ENCODE data around the gene AFF3. TPM values are rescaled to one million over a fixed set of nuclear protein-coding genes. Genes with fewer than 3 reads are reported as not detected.

The AFF3 gene
- total and polyA plus RNA-seq, 4 donors, result 0.48 to 5.3 (median 2.3) TPM

DNA sequence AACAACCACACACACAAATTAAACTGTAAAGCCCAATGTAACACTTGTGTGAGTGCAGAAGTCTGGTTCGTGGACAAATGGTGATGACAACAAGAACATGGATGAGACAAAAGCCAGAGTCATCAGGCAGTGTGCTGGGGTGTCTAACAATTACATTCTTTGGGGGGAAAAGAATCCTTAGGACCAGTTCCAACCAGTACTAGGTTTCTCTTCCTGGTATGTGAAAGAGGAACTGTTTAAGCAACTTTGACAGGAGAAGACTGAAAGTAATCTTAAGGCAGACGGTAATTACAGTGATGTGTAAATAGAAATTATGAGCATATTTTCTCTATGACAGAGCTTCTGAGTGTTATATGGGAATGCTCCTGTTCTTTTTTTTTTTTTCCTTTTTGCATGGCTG is 133.4 kb downstream of the AFF3 start:
- 75% methylated on average over 2 of the region's 2 CpGs for WGBS
- TF ChIP-seq JUND (IDR thresholded peaks at IDR 0.05) (no peak), HNF4A (conservative IDR thresholded peaks at IDR 0.05) (no peak), RXRA (IDR thresholded peaks at IDR 0.05) (no peak), FOXA1 (IDR thresholded peaks at IDR 0.05) (no peak), GABPA (IDR thresholded peaks at IDR 0.05 in 1 of 2, conservative IDR thresholded peaks at IDR 0.05 in 1 of 2) (no peak), YY1 (IDR thresholded peaks at IDR 0.05) (no peak)
- TF ChIP-seq, protein P1, sequence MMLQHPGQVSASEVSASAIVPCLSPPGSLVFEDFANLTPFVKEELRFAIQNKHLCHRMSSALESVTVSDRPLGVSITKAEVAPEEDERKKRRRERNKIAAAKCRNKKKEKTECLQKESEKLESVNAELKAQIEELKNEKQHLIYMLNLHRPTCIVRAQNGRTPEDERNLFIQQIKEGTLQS (IDR thresholded peaks at IDR 0.05), result no peak
- TF ChIP-seq, protein P2, sequence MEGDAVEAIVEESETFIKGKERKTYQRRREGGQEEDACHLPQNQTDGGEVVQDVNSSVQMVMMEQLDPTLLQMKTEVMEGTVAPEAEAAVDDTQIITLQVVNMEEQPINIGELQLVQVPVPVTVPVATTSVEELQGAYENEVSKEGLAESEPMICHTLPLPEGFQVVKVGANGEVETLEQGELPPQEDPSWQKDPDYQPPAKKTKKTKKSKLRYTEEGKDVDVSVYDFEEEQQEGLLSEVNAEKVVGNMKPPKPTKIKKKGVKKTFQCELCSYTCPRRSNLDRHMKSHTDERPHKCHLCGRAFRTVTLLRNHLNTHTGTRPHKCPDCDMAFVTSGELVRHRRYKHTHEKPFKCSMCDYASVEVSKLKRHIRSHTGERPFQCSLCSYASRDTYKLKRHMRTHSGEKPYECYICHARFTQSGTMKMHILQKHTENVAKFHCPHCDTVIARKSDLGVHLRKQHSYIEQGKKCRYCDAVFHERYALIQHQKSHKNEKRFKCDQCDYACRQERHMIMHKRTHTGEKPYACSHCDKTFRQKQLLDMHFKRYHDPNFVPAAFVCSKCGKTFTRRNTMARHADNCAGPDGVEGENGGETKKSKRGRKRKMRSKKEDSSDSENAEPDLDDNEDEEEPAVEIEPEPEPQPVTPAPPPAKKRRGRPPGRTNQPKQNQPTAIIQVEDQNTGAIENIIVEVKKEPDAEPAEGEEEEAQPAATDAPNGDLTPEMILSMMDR (IDR thresholded peaks at IDR 0.05; ENCODE audit: low read depth, low read length, missing input control), result no peak
- TF ChIP-seq, protein P3, sequence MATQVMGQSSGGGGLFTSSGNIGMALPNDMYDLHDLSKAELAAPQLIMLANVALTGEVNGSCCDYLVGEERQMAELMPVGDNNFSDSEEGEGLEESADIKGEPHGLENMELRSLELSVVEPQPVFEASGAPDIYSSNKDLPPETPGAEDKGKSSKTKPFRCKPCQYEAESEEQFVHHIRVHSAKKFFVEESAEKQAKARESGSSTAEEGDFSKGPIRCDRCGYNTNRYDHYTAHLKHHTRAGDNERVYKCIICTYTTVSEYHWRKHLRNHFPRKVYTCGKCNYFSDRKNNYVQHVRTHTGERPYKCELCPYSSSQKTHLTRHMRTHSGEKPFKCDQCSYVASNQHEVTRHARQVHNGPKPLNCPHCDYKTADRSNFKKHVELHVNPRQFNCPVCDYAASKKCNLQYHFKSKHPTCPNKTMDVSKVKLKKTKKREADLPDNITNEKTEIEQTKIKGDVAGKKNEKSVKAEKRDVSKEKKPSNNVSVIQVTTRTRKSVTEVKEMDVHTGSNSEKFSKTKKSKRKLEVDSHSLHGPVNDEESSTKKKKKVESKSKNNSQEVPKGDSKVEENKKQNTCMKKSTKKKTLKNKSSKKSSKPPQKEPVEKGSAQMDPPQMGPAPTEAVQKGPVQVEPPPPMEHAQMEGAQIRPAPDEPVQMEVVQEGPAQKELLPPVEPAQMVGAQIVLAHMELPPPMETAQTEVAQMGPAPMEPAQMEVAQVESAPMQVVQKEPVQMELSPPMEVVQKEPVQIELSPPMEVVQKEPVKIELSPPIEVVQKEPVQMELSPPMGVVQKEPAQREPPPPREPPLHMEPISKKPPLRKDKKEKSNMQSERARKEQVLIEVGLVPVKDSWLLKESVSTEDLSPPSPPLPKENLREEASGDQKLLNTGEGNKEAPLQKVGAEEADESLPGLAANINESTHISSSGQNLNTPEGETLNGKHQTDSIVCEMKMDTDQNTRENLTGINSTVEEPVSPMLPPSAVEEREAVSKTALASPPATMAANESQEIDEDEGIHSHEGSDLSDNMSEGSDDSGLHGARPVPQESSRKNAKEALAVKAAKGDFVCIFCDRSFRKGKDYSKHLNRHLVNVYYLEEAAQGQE (IDR thresholded peaks at IDR 0.05), result no peak
- TF ChIP-seq, protein P4, sequence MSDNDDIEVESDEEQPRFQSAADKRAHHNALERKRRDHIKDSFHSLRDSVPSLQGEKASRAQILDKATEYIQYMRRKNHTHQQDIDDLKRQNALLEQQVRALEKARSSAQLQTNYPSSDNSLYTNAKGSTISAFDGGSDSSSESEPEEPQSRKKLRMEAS (IDR thresholded peaks at IDR 0.05), result no peak
- Histone ChIP-seq H3K4me1 (ENCODE audit: control insufficient read depth in 4 of 4, insufficient read depth in 4 of 4, low read length in 3 of 4) (peaks cover 0 to 1% (median 0%) of the 10 kb centered on the region in 4 donors), H3K27me3 (ENCODE audit: control insufficient read depth in 4 of 4, insufficient read depth in 4 of 4, low read length in 3 of 4) (no peaks in the 10 kb centered on the region), H3K36me3 (ENCODE audit: control insufficient read depth in 4 of 4, insufficient read depth in 3 of 4, low read depth in 1 of 4, low read length in 3 of 4) (no peaks in the 10 kb centered on the region), H3K9ac (ENCODE audit: low read depth in 1 of 2, low read length in 2 of 2) (no peak overlapping the region), H3K9me3 (ENCODE audit: control insufficient read depth in 4 of 4, low read length in 3 of 4) (no peaks in the 10 kb centered on the region), H3K4me3 (ENCODE audit: low read depth in 1 of 3, low read length in 3 of 3) (no peak overlapping the region), H3K27ac (ENCODE audit: low read depth in 1 of 2, low read length in 2 of 2) (no peak overlapping the region)
- DNase-seq (ENCODE audit: low spot score), result no peak

DNA sequence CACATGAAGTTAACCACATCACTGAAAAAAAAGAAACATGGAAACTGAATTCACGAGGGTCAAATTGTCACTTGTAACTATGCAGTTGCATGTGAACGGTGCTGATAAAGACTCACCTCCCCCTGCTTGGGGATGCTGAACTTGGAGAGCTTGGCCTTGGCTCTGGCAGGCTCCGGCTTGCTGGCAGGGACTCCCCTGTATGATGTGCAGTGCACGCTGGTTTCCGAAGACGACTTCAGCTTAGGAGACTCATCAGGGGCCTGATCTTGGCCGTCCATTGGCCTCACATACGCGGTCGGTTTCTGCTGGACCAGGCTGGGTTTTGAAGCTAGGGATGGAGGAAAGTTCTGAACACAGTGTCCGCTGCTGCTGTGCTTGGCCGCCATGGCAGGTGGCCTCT is 135.9 kb downstream of the AFF3 start:
- H3K36me3 ChIP-seq (ENCODE audit: control insufficient read depth in 4 of 4, insufficient read depth in 3 of 4, low read depth in 1 of 4, low read length in 3 of 4), result no peaks in the 10 kb centered on the region
- no peaks in the 10 kb centered on the region for H3K27me3 ChIP-seq (ENCODE audit: control insufficient read depth in 4 of 4, insufficient read depth in 4 of 4, low read length in 3 of 4)
- no peak for DNase-seq (ENCODE audit: low spot score)
- H3K9ac ChIP-seq (ENCODE audit: low read depth in 1 of 2, low read length in 2 of 2), result no peak overlapping the region
- WGBS, result 95% methylated on average over 12 of the region's 12 CpGs
- H3K4me1 ChIP-seq (ENCODE audit: control insufficient read depth in 4 of 4, insufficient read depth in 4 of 4, low read length in 3 of 4), result peaks cover 0 to 1% (median 0%) of the 10 kb centered on the region in 4 donors
- H3K9me3 ChIP-seq (ENCODE audit: control insufficient read depth in 4 of 4, low read length in 3 of 4), result no peaks in the 10 kb centered on the region
- H3K27ac ChIP-seq (ENCODE audit: low read depth in 1 of 2, low read length in 2 of 2), result no peak overlapping the region
- no peak overlapping the region for H3K4me3 ChIP-seq (ENCODE audit: low read depth in 1 of 3, low read length in 3 of 3)
- no peak for TF ChIP-seq NR2F2 (IDR thresholded peaks at IDR 0.05)
- TF ChIP-seq, protein P4 (IDR thresholded peaks at IDR 0.05), result no peak
- TF ChIP-seq, protein P3 (IDR thresholded peaks at IDR 0.05), result no peak
- TF ChIP-seq FOXA1 (IDR thresholded peaks at IDR 0.05), result no peak
- TF ChIP-seq RAD21 (IDR thresholded peaks at IDR 0.05), result no peak
- no peak for TF ChIP-seq HNF4G (IDR thresholded peaks at IDR 0.05)
- TF ChIP-seq TAF1 (conservative IDR thresholded peaks at IDR 0.05), result no peak
- TF ChIP-seq FOXA2 (IDR thresholded peaks at IDR 0.05), result no peak
- no peak for TF ChIP-seq EGR1 (IDR thresholded peaks at IDR 0.05; ENCODE audit: low read depth in 2 of 2)
- TF ChIP-seq, protein P2 (IDR thresholded peaks at IDR 0.05; ENCODE audit: low read depth, low read length, missing input control), result no peak
- TF ChIP-seq, protein P5, sequence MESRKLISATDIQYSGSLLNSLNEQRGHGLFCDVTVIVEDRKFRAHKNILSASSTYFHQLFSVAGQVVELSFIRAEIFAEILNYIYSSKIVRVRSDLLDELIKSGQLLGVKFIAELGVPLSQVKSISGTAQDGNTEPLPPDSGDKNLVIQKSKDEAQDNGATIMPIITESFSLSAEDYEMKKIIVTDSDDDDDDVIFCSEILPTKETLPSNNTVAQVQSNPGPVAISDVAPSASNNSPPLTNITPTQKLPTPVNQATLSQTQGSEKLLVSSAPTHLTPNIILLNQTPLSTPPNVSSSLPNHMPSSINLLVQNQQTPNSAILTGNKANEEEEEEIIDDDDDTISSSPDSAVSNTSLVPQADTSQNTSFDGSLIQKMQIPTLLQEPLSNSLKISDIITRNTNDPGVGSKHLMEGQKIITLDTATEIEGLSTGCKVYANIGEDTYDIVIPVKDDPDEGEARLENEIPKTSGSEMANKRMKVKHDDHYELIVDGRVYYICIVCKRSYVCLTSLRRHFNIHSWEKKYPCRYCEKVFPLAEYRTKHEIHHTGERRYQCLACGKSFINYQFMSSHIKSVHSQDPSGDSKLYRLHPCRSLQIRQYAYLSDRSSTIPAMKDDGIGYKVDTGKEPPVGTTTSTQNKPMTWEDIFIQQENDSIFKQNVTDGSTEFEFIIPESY (IDR thresholded peaks at IDR 0.05), result no peak
- TF ChIP-seq YY1 (IDR thresholded peaks at IDR 0.05), result no peak
- TF ChIP-seq JUND (IDR thresholded peaks at IDR 0.05), result no peak
- TF ChIP-seq HNF4A (conservative IDR thresholded peaks at IDR 0.05), result no peak
- no peak for TF ChIP-seq RXRA (IDR thresholded peaks at IDR 0.05)

All from liver (tissue), 9 donors.